GM19468 (cell line): Measurements from ENCODE around the gene LMO7.
A peak's percentile ranks its signal among the peaks of the same experiment; 100 is the strongest.

ENCODE experiments used
- ATAC-seq: cut with Tn5 transposase; IDR thresholded peaks from one replicate; pipeline ENCODE4 v1.9.1; 2021; ENCODE audit warnings: mild to moderate bottlenecking, moderate library complexity, moderate number of reproducible peaks; ENCODE audit not compliant: unreplicated experiment; ENCODE audit errors: extremely low read depth

Gene LMO7

GRCh38 chr13:75871059-75871458 lies 234.9 kb downstream of the LMO7 start:
- no peak for ATAC-seq

- no peak for ATAC-seq
These were observed 236.8 kb downstream of the LMO7 start for GRCh38 chr13:75872980-75873379.

GRCh38 chr13:75873494-75873893 lies 237.4 kb downstream of the LMO7 start:
- no peak for ATAC-seq

- ATAC-seq = no peak
These were observed 239.3 kb downstream of the LMO7 start for GRCh38 chr13:75875450-75875849.

- ATAC-seq = peak; percentile 83
These were observed 240.3 kb downstream of the LMO7 start for GRCh38 chr13:75876142-75877050.

GRCh38 chr13:75877071-75877470 lies 240.9 kb downstream of the LMO7 start:
- ATAC-seq = no peak

- no peak for ATAC-seq
These were observed 243.5 kb downstream of the LMO7 start for GRCh38 chr13:75879656-75880055.

GRCh38 chr13:75881109-75881775 lies 245.1 kb downstream of the LMO7 start:
- ATAC-seq = no peak

- ATAC-seq = no peak
These were observed 246.1 kb downstream of the LMO7 start for GRCh38 chr13:75882261-75882660.

GRCh38 chr13:75889427-75889826 lies 253.3 kb downstream of the LMO7 start:
- no peak for ATAC-seq

- no peak for ATAC-seq
These were observed 259.0 kb downstream of the LMO7 start for GRCh38 chr13:75895168-75895567.

GRCh38 chr13:75896271-75896670 lies 260.1 kb downstream of the LMO7 start:
- ATAC-seq = no peak

- ATAC-seq = no peak
These were observed 261.3 kb downstream of the LMO7 start for GRCh38 chr13:75897386-75897785.

- ATAC-seq = no peak
These were observed 265.4 kb downstream of the LMO7 start for GRCh38 chr13:75901501-75901900.

GRCh38 chr13:75902166-75903104 lies 266.3 kb downstream of the LMO7 start:
- no peak for ATAC-seq

GRCh38 chr13:75904012-75904411 lies 267.9 kb downstream of the LMO7 start:
- no peak for ATAC-seq

- ATAC-seq = no peak
These were observed 270.2 kb downstream of the LMO7 start for GRCh38 chr13:75906315-75906714.

GRCh38 chr13:75907044-75907443 lies 270.9 kb downstream of the LMO7 start:
- ATAC-seq = no peak

- ATAC-seq = no peak
These were observed 272.0 kb downstream of the LMO7 start for GRCh38 chr13:75908141-75908540.
